ENCODE data around the gene CLOCK.

DNA sequence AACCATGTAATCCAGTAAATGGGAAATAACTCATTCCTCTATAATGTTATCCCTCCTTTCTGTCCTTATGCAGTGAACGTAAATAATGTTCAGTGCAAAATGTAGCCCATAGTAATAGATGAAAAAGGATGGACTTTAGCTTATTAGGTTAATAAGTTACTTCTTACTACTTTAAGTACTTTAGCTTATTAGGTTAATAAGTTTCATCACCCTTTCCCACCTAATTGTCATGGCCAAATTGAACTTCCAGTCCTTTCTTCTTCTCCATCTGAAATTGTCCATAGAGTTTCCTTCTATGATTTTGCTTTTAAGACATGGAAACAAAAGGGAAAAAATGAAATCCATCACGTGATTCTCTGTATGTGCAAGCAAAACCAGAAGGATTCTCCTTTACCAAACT lies 166.1 kb downstream of the CLOCK start:
- TF ChIP-seq, protein P1, sequence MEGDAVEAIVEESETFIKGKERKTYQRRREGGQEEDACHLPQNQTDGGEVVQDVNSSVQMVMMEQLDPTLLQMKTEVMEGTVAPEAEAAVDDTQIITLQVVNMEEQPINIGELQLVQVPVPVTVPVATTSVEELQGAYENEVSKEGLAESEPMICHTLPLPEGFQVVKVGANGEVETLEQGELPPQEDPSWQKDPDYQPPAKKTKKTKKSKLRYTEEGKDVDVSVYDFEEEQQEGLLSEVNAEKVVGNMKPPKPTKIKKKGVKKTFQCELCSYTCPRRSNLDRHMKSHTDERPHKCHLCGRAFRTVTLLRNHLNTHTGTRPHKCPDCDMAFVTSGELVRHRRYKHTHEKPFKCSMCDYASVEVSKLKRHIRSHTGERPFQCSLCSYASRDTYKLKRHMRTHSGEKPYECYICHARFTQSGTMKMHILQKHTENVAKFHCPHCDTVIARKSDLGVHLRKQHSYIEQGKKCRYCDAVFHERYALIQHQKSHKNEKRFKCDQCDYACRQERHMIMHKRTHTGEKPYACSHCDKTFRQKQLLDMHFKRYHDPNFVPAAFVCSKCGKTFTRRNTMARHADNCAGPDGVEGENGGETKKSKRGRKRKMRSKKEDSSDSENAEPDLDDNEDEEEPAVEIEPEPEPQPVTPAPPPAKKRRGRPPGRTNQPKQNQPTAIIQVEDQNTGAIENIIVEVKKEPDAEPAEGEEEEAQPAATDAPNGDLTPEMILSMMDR (IDR thresholded peaks at IDR 0.05; ENCODE audit: poor library complexity), result no peak
- TF ChIP-seq EZH2phosphoT487 (IDR thresholded peaks at IDR 0.05; ENCODE audit: low read depth, severe bottlenecking, unreplicated experiment), result no peak
